ENCODE results near the gene PRPS2.

GRCh38 chrX:12777670-12778069 is 13.5 kb upstream of the PRPS2 start:
- TF ChIP-seq EZH2phosphoT487 (IDR thresholded peaks at IDR 0.05; ENCODE audit: borderline replicate concordance) (no peak), CTCF (IDR thresholded peaks at IDR 0.05 in 2 of 3, conservative IDR thresholded peaks at IDR 0.05 in 1 of 3; ENCODE audit: borderline replicate concordance in 1 of 3, insufficient read depth in 1 of 3, low read depth in 2 of 3, low read length in 2 of 3) (no peak), ZBTB33 (IDR thresholded peaks at IDR 0.05; ENCODE audit: extremely low read depth, insufficient replicate concordance, low read length) (no peak), JUND (IDR thresholded peaks at IDR 0.05) (no peak), REST (IDR thresholded peaks at IDR 0.05; ENCODE audit: low read depth) (no peak), POLR2AphosphoS5 (IDR thresholded peaks at IDR 0.05; ENCODE audit: low read depth, low read length) (no peak), RAD21 (IDR thresholded peaks at IDR 0.05; ENCODE audit: low read depth) (no peak), POLR2A (IDR thresholded peaks at IDR 0.05; ENCODE audit: borderline replicate concordance, extremely low read depth, insufficient read depth, insufficient read length) (no peak), SP1 (IDR thresholded peaks at IDR 0.05; ENCODE audit: low read depth) (no peak), ATF3 (IDR thresholded peaks at IDR 0.05) (no peak)
